Neural crest cell (in vitro differentiated cells): ENCODE data around the gene GPR18. TPM values are rescaled to one million over a fixed set of nuclear protein-coding genes. Genes with fewer than 3 reads are reported as not detected.

Source experiments
- DNase-seq: peaks from one replicate; pipeline ENCODE4 v3.0.0; 2021; ENCODE audit warnings: low read depth, mixed read lengths, low spot score
- H3K27ac Mint-ChIP-seq: one replicate; pipeline ENCODE4 v1.8.0; 2021; ENCODE audit warnings: mild to moderate bottlenecking, mixed read lengths; ENCODE audit not compliant: unreplicated experiment
- H3K27me3 Mint-ChIP-seq: 2 replicates; pipeline ENCODE4 v1.8.0; 2021; ENCODE audit warnings: low read depth, mild to moderate bottlenecking, mixed read lengths
- H3K36me3 Mint-ChIP-seq: 2 replicates; pipeline ENCODE4 v1.8.0; 2021; ENCODE audit warnings: low read depth, mild to moderate bottlenecking, mixed read lengths
- H3K4me1 Mint-ChIP-seq: 2 replicates; pipeline ENCODE4 v1.8.0; 2021; ENCODE audit warnings: mixed read lengths
- H3K4me3 Mint-ChIP-seq: one replicate; pipeline ENCODE4 v1.8.0; 2021; ENCODE audit warnings: mild to moderate bottlenecking, mixed read lengths
- H3K9me3 Mint-ChIP-seq: 2 replicates; pipeline ENCODE4 v1.8.0; 2021; ENCODE audit warnings: mixed read lengths
- CTCF ChIP-seq: fragments of 200-600 bp; sonication (generic); conservative IDR thresholded peaks from 2 replicates; pipeline ENCODE4 v1.5.0; 2021; ENCODE audit warnings: antibody characterized with exemption, mild to moderate bottlenecking
- total RNA-seq: library from RNA; stranded (reverse); gene quantifications from 2 replicates; pipeline ENCODE4 v1.2.1, GENCODE V29; 2021

The GPR18 gene
- total RNA-seq, 1 donor from 2014 or later, result not detected

GRCh38 chr13:99218126-99218525 is 40.1 kb downstream of the GPR18 start:
- H3K9me3 Mint-ChIP-seq, result peaks cover 10% of the 10 kb centered on the region
- H3K36me3 Mint-ChIP-seq, result peaks cover 18% of the 10 kb centered on the region
- peaks cover 38% of the 10 kb centered on the region for H3K4me1 Mint-ChIP-seq
- no peak for DNase-seq
- H3K4me3 Mint-ChIP-seq, result no peak overlapping the region
- H3K27me3 Mint-ChIP-seq, result no peaks in the 10 kb centered on the region
- no peak overlapping the region for H3K27ac Mint-ChIP-seq
- TF ChIP-seq CTCF, result no peak

- H3K4me3 Mint-ChIP-seq, result no peak overlapping the region
- DNase-seq, result no peak
These were observed 40.6 kb downstream of the GPR18 start for GRCh38 chr13:99217461-99218110.

GRCh38 chr13:99215184-99215830 is 42.9 kb downstream of the GPR18 start:
- no peak for TF ChIP-seq CTCF
- H3K27me3 Mint-ChIP-seq, result no peaks in the 10 kb centered on the region
- peaks cover 2% of the 10 kb centered on the region for H3K36me3 Mint-ChIP-seq

More at GRCh38 chr13:99217461-99218110, 40.6 kb downstream of the GPR18 start:
- Mint-ChIP-seq H3K4me1 (peaks cover 38% of the 10 kb centered on the region), H3K36me3 (peaks cover 12% of the 10 kb centered on the region), H3K9me3 (peaks cover 7% of the 10 kb centered on the region), H3K27me3 (no peaks in the 10 kb centered on the region), H3K27ac (peak overlapping the region; percentile 91)
- TF ChIP-seq CTCF, result no peak

GRCh38 chr13:99214731-99215130 is 43.4 kb downstream of the GPR18 start:
- Mint-ChIP-seq H3K36me3 (peaks cover 2% of the 10 kb centered on the region), H3K27me3 (no peaks in the 10 kb centered on the region), H3K4me3 (peak overlapping the region; percentile 39), H3K4me1 (peaks cover 37% of the 10 kb centered on the region), H3K27ac (peak overlapping the region; percentile 1), H3K9me3 (no peaks in the 10 kb centered on the region)
- DNase-seq, result no peak
- TF ChIP-seq CTCF, result no peak

More at GRCh38 chr13:99215184-99215830, 42.9 kb downstream of the GPR18 start:
- Mint-ChIP-seq H3K4me3 (peak overlapping the region; percentile 60), H3K4me1 (peaks cover 37% of the 10 kb centered on the region), H3K27ac (peak overlapping the region; percentile 88), H3K9me3 (no peaks in the 10 kb centered on the region)
- DNase-seq, result no peak

GRCh38 chr13:99214232-99214631 is 43.9 kb downstream of the GPR18 start:
- Mint-ChIP-seq H3K4me1 (peaks cover 37% of the 10 kb centered on the region), H3K27ac (peak overlapping the region; percentile 1), H3K36me3 (peaks cover 2% of the 10 kb centered on the region), H3K9me3 (no peaks in the 10 kb centered on the region), H3K27me3 (no peaks in the 10 kb centered on the region), H3K4me3 (no peak overlapping the region)
- TF ChIP-seq CTCF, result no peak
- DNase-seq, result no peak
